ENCODE data around the gene EIF4G3.
"Not testable (repeated sequence)": the region's sequence is repeated elsewhere in the genome, so short reads cannot be mapped to it uniquely, and the experiment has no call there.

The EIF4G3 gene

GRCh38 chr1:20928146-20928545, 248.6 kb downstream of the EIF4G3 start:
- no peak for DNase-seq

DNA sequence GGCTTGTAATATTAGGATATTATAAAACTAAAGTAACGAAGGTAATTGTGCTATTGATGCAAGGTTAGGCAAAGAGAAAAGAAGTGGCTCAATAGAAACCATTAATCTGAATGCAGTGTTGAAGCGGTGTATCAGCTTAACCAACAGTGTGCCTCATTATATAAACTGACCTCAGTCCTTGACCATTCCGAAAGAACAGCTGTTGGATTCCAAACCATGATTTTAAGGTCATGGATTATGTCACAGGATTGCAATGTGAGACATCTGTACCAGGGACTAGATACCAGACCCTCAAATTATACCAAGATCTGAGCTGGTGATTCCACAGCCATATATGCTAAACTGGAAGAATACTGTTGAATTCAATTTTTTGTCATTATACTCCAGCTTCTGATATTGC, 255.4 kb downstream of the EIF4G3 start:
- no peak for DNase-seq

DNA sequence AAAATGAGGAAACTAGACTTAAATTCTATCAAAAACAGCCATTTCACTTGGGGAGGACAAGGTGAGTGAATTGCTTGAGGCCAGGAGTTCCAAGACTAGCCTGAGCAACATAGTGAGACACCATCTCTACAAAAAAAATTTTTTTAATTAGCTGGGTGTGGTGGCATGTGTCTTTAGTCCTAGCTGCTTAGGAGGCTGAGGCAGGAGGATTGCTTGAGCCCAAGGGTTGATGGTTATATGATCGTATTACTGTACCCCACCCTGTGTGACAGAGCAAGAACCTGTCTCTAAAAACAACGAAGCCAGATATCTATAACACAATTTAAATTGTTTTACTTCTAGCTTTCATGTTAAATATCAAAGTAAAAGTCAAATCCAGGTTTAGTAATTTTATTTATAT, 263.5 kb downstream of the EIF4G3 start:
- no peak for DNase-seq

DNA sequence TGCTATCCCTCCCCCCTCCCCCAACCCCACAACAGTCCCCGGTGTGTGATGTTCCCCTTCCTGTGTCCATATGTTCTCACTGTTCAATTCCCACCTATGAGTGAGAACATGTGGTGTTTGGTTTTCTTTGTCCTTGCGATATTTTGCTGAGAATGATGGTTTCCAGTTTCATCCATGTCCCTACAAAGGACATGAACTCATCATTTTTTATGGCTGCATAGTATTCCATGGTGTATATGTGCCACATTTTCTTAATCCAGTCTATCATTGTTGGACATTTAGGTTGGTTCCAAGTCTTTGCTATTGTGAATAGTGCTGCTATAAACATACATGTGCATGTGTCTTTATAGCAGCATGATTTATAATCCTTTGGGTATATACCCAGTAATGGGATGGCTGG, 269.2 kb downstream of the EIF4G3 start:
- not testable (repeated sequence) for DNase-seq

GRCh38 chr1:20903437-20903836, 273.3 kb downstream of the EIF4G3 start:
- no peak for DNase-seq

GRCh38 chr1:20900056-20900455, 276.6 kb downstream of the EIF4G3 start:
- no peak for DNase-seq

DNA sequence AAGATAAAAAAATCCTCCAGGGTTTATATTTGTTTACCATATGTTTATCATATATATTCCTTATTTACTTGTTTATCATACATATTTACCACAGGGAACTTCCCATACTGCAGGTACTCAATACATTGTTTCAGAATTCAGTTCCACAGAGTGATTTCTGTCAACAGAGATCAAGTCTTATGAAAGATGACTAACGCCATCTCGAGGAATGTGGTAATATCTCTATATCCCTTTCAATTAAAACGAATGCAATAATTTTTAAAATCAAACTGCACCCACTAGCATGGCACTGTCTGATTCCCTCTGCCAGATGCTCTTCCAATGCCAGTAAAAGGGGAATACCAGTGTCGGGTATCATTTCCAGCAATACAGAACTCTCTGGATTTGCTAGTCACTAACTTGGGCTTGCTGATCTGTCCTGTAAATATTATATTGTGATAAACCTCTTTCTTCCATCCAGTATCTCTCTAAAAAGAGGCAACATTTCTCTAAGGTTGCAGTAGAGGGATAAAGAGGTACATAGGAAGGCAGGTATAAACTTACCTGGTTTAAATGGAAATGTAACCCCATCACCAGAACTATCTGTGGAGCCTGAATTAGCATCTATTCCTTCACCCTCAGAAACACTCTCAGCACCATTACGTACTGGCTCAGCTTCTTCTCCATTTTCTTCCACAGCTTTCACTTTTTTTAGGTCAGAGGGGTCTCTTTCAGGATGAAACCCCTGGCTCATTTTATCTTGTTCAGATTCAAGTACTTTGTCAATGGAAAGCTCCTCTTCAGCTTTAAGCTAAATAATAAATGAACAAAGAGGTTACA, 277.3 kb downstream of the EIF4G3 start:
- DNase-seq: no peak

DNA sequence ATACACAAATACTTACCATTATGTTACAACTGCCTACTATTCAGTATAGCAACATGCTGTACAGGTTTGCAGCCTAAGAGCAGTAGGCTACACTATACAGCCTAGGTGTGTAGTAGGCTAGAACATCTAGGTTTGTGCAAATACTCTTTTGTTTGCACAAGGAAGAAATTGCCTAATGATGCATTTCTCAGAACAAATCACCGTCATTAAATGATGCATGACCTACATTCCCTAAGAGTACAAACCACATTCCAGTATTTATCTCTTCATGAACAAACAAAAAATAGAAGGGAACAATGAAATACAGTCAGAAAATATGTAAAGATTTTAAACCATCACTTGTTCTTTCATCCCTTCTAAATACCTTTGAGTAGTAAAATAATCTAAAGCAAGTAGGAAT, 279.9 kb downstream of the EIF4G3 start:
- no peak for DNase-seq

GRCh38 chr1:20893931-20894330, 282.8 kb downstream of the EIF4G3 start:
- DNase-seq: no peak

- no peak for DNase-seq
Observed at GRCh38 chr1:20891091-20891490, 285.6 kb downstream of the EIF4G3 start.

DNA sequence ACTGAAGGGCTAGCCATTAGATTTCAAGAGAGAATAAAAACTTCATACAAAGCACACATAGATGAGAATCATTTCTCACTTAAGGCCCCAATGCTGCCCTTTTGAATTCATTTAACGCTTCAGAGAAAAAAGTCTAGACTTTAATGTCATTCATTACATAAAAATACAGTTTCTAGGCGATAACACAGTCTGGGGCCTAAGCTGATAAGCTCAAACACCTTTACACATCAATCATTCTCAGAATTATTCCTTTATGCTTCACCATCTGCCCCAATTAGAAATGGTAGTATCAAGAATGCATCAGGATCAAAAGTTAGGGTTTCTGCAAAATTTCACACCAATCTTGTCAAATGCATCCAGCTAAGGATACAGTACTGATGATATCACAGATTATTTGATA, 289.5 kb downstream of the EIF4G3 start:
- DNase-seq: no peak

- DNase-seq: no peak
Observed at GRCh38 chr1:20885121-20885520, 291.6 kb downstream of the EIF4G3 start.

DNA sequence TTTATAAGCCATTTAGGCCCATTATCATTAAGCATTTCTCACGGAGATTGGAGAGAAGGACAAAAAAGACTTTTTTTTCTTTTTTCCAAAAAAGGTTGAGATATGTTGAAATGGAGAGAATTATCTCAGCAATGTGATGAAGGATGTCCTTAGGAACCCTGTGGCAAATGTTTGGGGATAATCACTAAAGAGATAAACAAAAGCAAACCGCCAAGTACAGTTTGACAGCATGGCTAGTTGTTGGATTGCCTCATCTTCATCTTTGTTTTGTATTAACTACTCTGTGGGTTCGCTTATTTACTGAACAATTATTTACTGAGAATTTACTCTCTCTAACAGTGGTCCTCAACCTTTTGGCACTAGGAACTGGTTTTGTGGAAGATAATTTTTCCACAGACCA, 292.2 kb downstream of the EIF4G3 start:
- DNase-seq: no peak

DNA sequence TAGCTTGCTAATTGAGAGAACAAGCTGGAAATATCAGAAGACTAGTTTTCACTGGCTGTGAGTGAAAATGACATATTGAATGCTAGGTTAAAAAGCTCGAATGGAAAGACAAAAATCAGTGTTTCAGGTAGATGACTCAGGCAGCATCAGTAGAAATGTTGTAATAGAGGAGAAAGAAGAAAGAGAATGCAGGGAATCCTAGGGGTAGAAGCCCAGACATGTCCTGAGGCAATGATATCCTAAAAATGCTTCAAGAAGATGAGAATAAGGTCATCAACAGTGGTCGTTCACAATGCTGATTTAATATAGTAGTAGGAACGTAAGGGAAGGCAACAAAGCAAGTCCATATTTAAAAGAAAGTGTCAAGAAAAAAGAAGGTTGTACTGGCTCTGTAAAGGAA, 292.9 kb downstream of the EIF4G3 start:
- no peak for DNase-seq

DNA sequence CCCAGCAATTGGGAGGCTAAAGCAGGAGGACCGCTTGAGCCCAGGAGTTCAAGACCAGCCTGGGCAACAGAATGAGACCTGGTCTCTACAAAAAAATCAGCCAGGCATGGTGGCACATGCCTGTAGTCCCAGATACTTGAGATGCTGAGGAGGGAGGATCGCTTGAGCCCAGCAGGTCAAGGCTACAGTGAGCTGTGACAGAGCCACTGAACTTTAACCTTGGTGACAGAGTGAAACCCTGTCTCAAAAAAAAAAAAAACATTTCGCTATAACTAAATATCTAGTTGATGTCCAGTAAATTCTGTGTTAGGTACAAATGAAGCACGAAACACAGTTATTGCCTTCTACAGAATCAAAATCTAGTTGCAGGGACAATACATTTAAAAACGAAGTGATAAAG, 293.9 kb downstream of the EIF4G3 start:
- DNase-seq: no peak

GRCh38 chr1:20878799-20879198, 297.9 kb downstream of the EIF4G3 start:
- DNase-seq: no peak

GRCh38 chr1:20875198-20875973, 301.3 kb downstream of the EIF4G3 start:
- no peak for DNase-seq

GRCh38 chr1:20873311-20873710, 303.4 kb downstream of the EIF4G3 start:
- no peak for DNase-seq

DNA sequence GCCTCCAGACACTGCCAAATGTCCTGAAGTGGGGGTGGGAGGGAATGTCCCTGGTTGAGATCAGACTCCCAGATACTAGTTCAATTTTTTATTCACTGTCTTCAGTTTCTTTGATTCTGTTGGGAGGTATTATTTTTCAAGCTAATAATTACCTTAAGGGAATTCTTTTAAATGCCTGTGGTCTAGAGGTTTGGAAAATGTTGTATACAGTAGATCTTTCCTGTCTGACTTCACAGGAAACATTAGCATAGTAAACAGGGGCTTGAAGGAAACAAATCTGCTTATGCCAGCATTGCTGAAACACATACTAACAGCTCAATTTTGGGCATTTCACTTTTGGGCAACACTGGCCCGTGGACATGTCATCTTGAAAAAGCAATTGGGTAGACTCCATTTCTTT, 305.3 kb downstream of the EIF4G3 start:
- no peak for DNase-seq

GRCh38 chr1:20870718-20871117, 306.0 kb downstream of the EIF4G3 start:
- no peak for DNase-seq

- DNase-seq: no peak
Observed at GRCh38 chr1:20868263-20868662, 308.4 kb downstream of the EIF4G3 start.

DNA sequence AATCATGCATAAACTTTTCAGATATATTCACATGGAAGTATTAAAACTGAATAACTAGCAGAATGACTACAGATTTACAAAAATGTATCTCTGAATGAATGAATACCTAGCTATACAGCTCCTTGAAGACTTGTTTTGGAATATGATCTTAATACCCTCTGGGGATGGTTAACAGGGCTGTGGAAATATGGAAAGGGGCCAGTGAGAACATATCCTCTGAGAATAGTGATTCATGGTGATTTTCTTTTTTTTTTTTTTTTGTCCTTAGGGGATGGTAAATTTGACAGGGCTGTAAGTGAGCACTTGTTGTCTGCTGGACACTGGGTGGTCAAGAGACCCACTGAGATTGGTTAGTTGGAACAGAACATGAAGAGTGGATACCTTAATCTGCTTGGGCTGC, 308.9 kb downstream of the EIF4G3 start:
- no peak for DNase-seq

GRCh38 chr1:20867062-20867461, 309.6 kb downstream of the EIF4G3 start:
- DNase-seq: no peak

DNA sequence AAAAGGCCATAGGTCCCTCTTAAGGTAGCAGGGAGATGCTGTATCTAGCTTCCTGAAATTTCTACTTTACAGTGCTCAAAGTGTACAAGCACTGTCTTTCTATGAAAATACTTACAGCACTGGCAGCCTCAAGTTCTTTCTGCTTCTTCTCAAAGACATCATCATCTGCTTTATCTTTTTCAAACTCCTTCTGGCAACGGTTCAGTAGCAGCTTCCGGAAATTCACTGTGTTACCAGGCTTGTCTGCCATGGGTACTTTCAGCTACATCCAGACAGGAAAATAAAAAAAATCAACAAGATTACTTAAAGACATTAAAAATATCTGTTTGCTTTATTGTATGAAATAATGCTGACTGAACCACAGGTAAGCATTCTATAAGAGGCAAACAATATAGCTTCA, 311.7 kb downstream of the EIF4G3 start:
- DNase-seq: no peak
